ENCODE data around the gene ETHE1. TPM values are rescaled to one million over a fixed set of nuclear protein-coding genes. Genes with fewer than 3 reads are reported as not detected.

The ETHE1 gene
- total RNA-seq, 1 experiment from 2014 or later = 8.8 TPM

GRCh38 chr19:43501661-43502418 lies 25.2 kb downstream of the ETHE1 start:
- peaks cover 5% of the 10 kb centered on the region for H3K4me1 ChIP-seq (ENCODE audit: insufficient read depth, low read length, poor library complexity, severe bottlenecking)
- DNase-seq (ENCODE audit: low spot score) = no peak
- H3K27ac ChIP-seq (ENCODE audit: low read depth, low read length, poor library complexity, severe bottlenecking) = no peak overlapping the region
- H3K4me3 ChIP-seq (ENCODE audit: low read depth, low read length, poor library complexity, severe bottlenecking) = no peak overlapping the region
- ChIA-PET POLR2A (ENCODE audit: low non-redundant PET) (interaction anchor here (0.5 kb wide), 1 partner anchor 15 kb away, joined by 9 read pairs; no protein-coding TSS in a partner anchor), CTCF (interaction anchor here (0.5 to 0.6 kb wide), 5 partner anchors 9 to 750 kb away, joined by 3 to 9 read pairs (median 4); no protein-coding TSS in a partner anchor)
- intact Hi-C loops (cut with micrococcal nuclease; ENCODE audit: unreplicated experiment) = loop anchor here (5.0 kb wide), 1 partner anchor 55 kb away; no protein-coding TSS in a partner anchor
- H3K9me3 ChIP-seq (ENCODE audit: low read depth, low read length, poor library complexity, severe bottlenecking) = no peaks in the 10 kb centered on the region
- H3K36me3 ChIP-seq (ENCODE audit: insufficient read depth, low read length, poor library complexity, severe bottlenecking) = no peaks in the 10 kb centered on the region
- BruUV-seq (replicated peaks) = no TSS peak
- H3K27me3 ChIP-seq (replicated peaks; ENCODE audit: insufficient read depth, low read depth, low read length, poor library complexity) = no peaks in the 10 kb centered on the region
- TF ChIP-seq CTCF (conservative IDR thresholded peaks at IDR 0.05; ENCODE audit: low read depth, low read length) = no peak
- TF ChIP-seq EZH2 (IDR thresholded peaks at IDR 0.05; ENCODE audit: borderline replicate concordance, low read depth, low read length, poor library complexity, severe bottlenecking) = no peak

- H3K27me3 ChIP-seq (replicated peaks; ENCODE audit: insufficient read depth, low read depth, low read length, poor library complexity) = no peaks in the 10 kb centered on the region
- BruUV-seq (replicated peaks) = no TSS peak
- CTCF ChIA-PET = no interaction called here
Observed at GRCh38 chr19:43499042-43499441, 28.0 kb downstream of the ETHE1 start.

GRCh38 chr19:43498233-43498842 lies 28.7 kb downstream of the ETHE1 start:
- DNase-seq (ENCODE audit: low spot score) = no peak
- ChIA-PET CTCF (no interaction called here), POLR2A (ENCODE audit: low non-redundant PET) (no interaction called here)
- Histone ChIP-seq H3K4me3 (ENCODE audit: low read depth, low read length, poor library complexity, severe bottlenecking) (no peak overlapping the region), H3K27ac (ENCODE audit: low read depth, low read length, poor library complexity, severe bottlenecking) (no peak overlapping the region), H3K36me3 (ENCODE audit: insufficient read depth, low read length, poor library complexity, severe bottlenecking) (peaks cover 2% of the 10 kb centered on the region), H3K9me3 (ENCODE audit: low read depth, low read length, poor library complexity, severe bottlenecking) (no peaks in the 10 kb centered on the region), H3K27me3 (replicated peaks; ENCODE audit: insufficient read depth, low read depth, low read length, poor library complexity) (no peaks in the 10 kb centered on the region), H3K4me1 (ENCODE audit: insufficient read depth, low read length, poor library complexity, severe bottlenecking) (peaks cover 5% of the 10 kb centered on the region)
- BruUV-seq (replicated peaks) = no TSS peak
- no peak for TF ChIP-seq EZH2 (IDR thresholded peaks at IDR 0.05; ENCODE audit: borderline replicate concordance, low read depth, low read length, poor library complexity, severe bottlenecking)
- no peak for TF ChIP-seq CTCF (conservative IDR thresholded peaks at IDR 0.05; ENCODE audit: low read depth, low read length)
- intact Hi-C loops (cut with micrococcal nuclease; ENCODE audit: unreplicated experiment) = no loop called here

More at GRCh38 chr19:43499042-43499441, 28.0 kb downstream of the ETHE1 start:
- Histone ChIP-seq H3K9me3 (ENCODE audit: low read depth, low read length, poor library complexity, severe bottlenecking) (no peaks in the 10 kb centered on the region), H3K36me3 (ENCODE audit: insufficient read depth, low read length, poor library complexity, severe bottlenecking) (peaks cover 2% of the 10 kb centered on the region), H3K4me3 (ENCODE audit: low read depth, low read length, poor library complexity, severe bottlenecking) (no peak overlapping the region), H3K4me1 (ENCODE audit: insufficient read depth, low read length, poor library complexity, severe bottlenecking) (peaks cover 5% of the 10 kb centered on the region), H3K27ac (ENCODE audit: low read depth, low read length, poor library complexity, severe bottlenecking) (no peak overlapping the region)
- intact Hi-C loops (cut with micrococcal nuclease; ENCODE audit: unreplicated experiment) = no loop called here
- POLR2A ChIA-PET (ENCODE audit: low non-redundant PET) = no interaction called here
- DNase-seq (ENCODE audit: low spot score) = no peak
- TF ChIP-seq CTCF (conservative IDR thresholded peaks at IDR 0.05; ENCODE audit: low read depth, low read length) (no peak), EZH2 (IDR thresholded peaks at IDR 0.05; ENCODE audit: borderline replicate concordance, low read depth, low read length, poor library complexity, severe bottlenecking) (no peak)
